ENCODE results near the gene PTRH1. TPM values are rescaled to one million over a fixed set of nuclear protein-coding genes. Genes with fewer than 3 reads are reported as not detected.
"Not testable (repeated sequence)": the region's sequence is repeated elsewhere in the genome, so short reads cannot be mapped to it uniquely, and the experiment has no call there.

PTRH1 gene
- total RNA-seq, 1 donor from 2014 or later: 36.5 TPM

DNA sequence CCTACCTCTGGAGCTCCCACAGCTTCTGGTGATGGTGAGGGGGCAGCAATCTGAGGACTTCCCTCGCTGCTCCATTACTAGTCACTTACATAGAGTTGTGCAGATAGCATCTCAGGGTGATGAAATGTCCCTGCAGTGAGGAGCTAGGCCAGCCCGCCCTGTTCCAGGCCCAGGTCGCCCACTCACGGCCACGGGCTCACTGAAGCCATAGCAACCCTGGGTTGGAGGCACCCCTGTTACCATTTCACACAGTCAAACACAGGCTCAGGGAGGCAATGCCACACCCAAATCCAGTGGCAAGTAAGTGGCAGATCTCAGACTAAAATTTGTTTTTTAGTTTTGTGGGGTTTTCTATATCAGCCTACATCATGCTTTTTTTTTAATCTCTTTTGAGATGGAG lies 43.4 kb upstream of the PTRH1 start:
- TF ChIP-seq, protein P1, sequence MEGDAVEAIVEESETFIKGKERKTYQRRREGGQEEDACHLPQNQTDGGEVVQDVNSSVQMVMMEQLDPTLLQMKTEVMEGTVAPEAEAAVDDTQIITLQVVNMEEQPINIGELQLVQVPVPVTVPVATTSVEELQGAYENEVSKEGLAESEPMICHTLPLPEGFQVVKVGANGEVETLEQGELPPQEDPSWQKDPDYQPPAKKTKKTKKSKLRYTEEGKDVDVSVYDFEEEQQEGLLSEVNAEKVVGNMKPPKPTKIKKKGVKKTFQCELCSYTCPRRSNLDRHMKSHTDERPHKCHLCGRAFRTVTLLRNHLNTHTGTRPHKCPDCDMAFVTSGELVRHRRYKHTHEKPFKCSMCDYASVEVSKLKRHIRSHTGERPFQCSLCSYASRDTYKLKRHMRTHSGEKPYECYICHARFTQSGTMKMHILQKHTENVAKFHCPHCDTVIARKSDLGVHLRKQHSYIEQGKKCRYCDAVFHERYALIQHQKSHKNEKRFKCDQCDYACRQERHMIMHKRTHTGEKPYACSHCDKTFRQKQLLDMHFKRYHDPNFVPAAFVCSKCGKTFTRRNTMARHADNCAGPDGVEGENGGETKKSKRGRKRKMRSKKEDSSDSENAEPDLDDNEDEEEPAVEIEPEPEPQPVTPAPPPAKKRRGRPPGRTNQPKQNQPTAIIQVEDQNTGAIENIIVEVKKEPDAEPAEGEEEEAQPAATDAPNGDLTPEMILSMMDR (IDR thresholded peaks at IDR 0.05; ENCODE audit: insufficient read depth, low read length, poor library complexity, severe bottlenecking): no peak
- no peak for DNase-seq (ENCODE audit: low read depth)
- Histone ChIP-seq H3K27me3 (ENCODE audit: control insufficient read depth, insufficient read depth, low read length) (peaks cover 38% of the 10 kb centered on the region), H3K36me3 (ENCODE audit: control insufficient read depth, insufficient read depth, low read length) (no peaks in the 10 kb centered on the region), H3K4me3 (ENCODE audit: low read depth, low read length) (no peak overlapping the region)

DNA sequence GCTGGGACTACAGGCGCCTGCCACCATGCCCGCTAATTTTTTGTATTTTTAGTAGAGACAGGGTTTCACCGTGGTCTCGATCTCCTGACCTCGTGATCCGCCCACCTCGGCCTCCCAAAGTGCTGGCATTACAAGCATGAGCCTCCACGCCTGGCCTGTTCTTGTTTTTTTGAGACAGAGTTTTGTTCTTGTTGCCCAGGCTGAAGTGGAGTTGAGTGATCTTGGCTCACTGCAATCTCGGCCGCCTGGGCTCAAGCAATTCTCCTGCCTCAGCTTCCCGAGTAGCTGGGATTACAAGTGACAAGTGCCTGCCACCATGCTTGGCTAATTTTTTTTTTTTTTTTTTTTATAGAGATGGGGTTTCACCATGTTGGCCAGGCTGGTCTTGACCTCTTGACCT lies 41.3 kb upstream of the PTRH1 start:
- not testable (repeated sequence) for H3K4me3 ChIP-seq (ENCODE audit: low read depth, low read length); DNase-seq (ENCODE audit: low read depth); H3K36me3 ChIP-seq (ENCODE audit: control insufficient read depth, insufficient read depth, low read length)
- H3K27me3 ChIP-seq (ENCODE audit: control insufficient read depth, insufficient read depth, low read length): peaks cover 50% of the 10 kb centered on the region

DNA sequence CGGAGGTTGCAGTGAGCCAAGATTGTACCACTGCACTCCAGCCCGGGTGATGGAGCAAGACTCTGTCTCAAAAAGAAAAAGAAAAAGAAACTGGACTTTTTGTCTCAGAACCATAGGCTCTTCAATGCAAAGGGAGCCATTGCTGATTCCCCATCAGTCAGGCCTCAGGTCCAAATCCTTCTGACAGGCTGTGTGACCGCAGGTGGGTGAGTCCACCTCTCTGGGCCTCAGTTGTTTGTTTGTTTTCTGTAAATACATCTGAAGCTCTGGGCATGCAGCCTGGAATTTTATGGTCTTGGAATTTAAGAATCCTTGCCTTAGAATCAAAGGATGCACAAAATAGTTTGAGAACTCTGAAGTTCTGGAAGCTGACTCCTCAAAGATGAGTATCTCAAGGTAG lies 40.8 kb upstream of the PTRH1 start:
- DNase-seq (ENCODE audit: low read depth): no peak
- Histone ChIP-seq H3K36me3 (ENCODE audit: control insufficient read depth, insufficient read depth, low read length) (no peaks in the 10 kb centered on the region), H3K4me3 (ENCODE audit: low read depth, low read length) (no peak overlapping the region), H3K27me3 (ENCODE audit: control insufficient read depth, insufficient read depth, low read length) (peaks cover 48% of the 10 kb centered on the region)
- TF ChIP-seq, protein P1 (IDR thresholded peaks at IDR 0.05; ENCODE audit: insufficient read depth, low read length, poor library complexity, severe bottlenecking): no peak

DNA sequence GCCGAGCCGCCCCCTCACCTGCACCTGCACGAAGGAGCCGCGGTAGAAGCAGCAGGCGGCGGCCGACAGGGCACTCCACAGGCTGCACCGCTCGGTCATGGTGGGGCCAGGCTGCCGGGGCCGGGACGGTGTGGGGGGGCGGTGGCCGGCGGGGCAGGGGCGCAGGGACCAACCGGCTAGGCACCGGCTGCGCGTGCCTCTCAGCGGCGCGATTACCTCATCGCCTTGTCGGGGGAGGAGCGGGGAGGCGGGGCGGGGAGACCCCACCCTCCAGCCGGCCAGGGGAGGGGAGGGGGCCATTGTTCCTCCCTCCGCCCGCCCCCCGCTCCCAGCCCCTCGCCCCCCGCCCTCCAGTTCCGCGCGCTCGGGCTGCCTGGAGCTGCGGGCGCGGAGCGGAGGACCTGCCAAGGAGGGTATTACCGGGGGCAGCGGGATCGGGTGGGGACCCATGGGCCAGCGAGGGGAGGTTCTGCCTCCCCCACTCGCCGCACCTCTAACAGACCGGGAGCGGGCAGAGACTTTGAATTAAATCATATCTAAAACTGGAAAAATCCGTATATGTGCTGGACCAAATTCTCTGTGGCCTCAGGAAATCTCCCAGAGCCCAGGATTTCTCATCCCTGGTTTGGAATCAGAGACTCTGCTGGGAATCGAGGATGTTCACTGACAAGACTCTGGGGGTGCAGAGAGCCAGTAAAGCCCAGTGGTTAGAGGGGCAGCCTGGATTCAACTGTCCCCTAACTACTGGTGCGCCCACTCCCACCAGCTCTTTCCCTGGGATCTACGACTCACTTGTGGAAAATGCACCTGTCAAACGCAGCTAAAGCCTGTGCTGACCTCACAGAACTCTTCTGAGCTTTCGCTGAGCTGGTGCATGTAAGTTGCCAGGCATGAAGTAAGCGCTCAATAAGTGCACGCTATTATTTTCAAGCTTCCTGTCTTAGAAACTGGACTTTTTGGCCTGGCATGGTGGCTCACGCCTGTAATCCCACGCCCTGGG lies 39.9 kb upstream of the PTRH1 start:
- TF ChIP-seq, protein P1 (IDR thresholded peaks at IDR 0.05; ENCODE audit: insufficient read depth, low read length, poor library complexity, severe bottlenecking): no peak
- H3K36me3 ChIP-seq (ENCODE audit: control insufficient read depth, insufficient read depth, low read length): no peaks in the 10 kb centered on the region
- H3K27me3 ChIP-seq (ENCODE audit: control insufficient read depth, insufficient read depth, low read length): peaks cover 47% of the 10 kb centered on the region
- H3K4me3 ChIP-seq (ENCODE audit: low read depth, low read length): no peak overlapping the region
- DNase-seq (ENCODE audit: low read depth): no peak

DNA sequence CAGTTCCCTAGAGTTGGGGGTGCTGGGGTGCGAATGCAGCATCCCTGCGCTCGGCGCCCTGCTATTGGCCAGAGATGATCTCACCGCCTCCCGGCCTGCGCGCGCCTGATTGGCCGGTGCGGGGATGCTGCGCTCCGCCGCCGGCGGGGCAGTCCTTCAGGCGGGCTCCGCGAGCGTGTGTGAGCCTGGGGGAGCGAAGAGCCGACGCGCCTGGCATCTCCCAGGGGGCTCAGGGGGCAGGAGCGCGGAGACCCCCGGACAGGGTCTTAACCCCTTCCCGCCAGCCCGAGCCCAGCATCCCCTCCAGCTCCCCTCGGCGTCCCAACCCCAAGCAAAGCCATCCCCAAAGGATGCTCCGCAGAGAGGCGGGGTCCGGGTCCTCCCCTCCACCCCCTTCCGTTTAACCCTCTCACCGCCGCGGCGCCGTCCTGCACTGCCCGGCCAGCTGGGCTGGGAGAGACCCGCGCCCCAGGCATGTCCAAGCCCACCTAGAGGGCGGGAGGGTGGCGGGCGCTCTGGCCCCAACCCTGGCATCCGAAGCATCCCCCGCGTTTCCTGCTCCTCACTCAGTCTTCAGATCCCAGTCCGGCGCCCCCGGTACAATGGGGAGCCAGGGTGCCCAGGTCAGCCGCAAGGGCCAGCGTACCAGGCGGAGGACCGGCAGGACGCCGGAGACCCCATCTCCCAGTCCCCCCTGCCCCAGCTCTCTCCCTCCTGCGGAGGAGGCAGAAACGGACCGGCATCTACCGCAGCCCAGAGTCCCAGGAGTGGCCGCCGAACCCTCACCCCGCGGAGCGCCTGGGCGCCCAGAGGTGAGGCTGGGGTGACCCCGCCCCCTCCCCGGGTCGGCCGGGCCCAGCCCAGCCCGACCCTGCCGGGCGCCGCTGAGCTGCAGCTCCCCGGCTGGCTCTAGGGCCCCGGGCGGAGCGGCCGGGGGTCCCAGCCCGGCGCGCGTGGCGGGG lies 38.9 kb upstream of the PTRH1 start:
- DNase-seq (ENCODE audit: low read depth): no peak
- Histone ChIP-seq H3K36me3 (ENCODE audit: control insufficient read depth, insufficient read depth, low read length) (no peaks in the 10 kb centered on the region), H3K27me3 (ENCODE audit: control insufficient read depth, insufficient read depth, low read length) (peaks cover 45% of the 10 kb centered on the region), H3K4me3 (ENCODE audit: low read depth, low read length) (no peak overlapping the region)
- TF ChIP-seq, protein P1 (IDR thresholded peaks at IDR 0.05; ENCODE audit: insufficient read depth, low read length, poor library complexity, severe bottlenecking): no peak

DNA sequence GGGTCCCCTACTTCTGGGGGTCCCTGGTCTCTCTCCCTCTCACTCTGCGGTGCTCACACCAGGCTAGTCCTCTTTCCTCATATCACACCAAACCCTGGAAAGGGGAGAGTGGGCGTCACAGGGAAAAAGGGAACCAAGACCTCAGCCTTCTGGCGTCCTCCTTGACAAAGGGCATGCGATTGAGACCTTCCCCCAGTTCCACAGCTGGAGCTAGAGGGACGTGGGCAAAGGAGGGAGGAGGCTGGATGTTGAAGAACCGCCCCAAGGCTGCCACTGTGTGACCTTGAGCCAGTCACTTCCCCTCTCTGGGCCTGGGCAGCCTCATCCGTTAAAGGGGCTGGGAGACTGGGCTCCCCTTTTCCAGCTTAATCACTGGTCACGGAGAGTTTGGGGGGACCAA lies 38.2 kb upstream of the PTRH1 start:
- no peaks in the 10 kb centered on the region for H3K36me3 ChIP-seq (ENCODE audit: control insufficient read depth, insufficient read depth, low read length)
- no peak for DNase-seq (ENCODE audit: low read depth)
- H3K27me3 ChIP-seq (ENCODE audit: control insufficient read depth, insufficient read depth, low read length): peaks cover 51% of the 10 kb centered on the region
- TF ChIP-seq, protein P1 (IDR thresholded peaks at IDR 0.05; ENCODE audit: insufficient read depth, low read length, poor library complexity, severe bottlenecking): no peak
- H3K4me3 ChIP-seq (ENCODE audit: low read depth, low read length): no peak overlapping the region

All from kidney epithelial cell (primary cell).